HepG2 (cell line): ENCODE data around the gene PTPA. TPM values are rescaled to one million over a fixed set of nuclear protein-coding genes. Genes with fewer than 3 reads are reported as not detected.

ENCODE experiments used
- CHD4 ChIP-seq: fragments of 200-600 bp; sonication (generic); IDR thresholded peaks from 2 replicates; pipeline ENCODE4 v1.7.0; 2017; ENCODE audit warnings: mild to moderate bottlenecking, low read length, borderline replicate concordance
- DPF2 ChIP-seq: sonication (generic); formaldehyde crosslinking; IDR thresholded peaks from 2 replicates; pipeline ENCODE4 v1.4.0; 2020; ENCODE audit warnings: mild to moderate bottlenecking, low read depth, missing genetic modification reagents, borderline replicate concordance
- HDAC6 ChIP-seq: fragments of 200-600 bp; sonication (generic); IDR thresholded peaks from 2 replicates; pipeline ENCODE4 v1.7.0; 2017; ENCODE audit warnings: mild to moderate bottlenecking, antibody characterized with exemption, low read length, low read depth
- IRF2 ChIP-seq: IDR thresholded peaks from 2 replicates; pipeline ENCODE4 v1.6.1; 2018; ENCODE audit warnings: missing genetic modification reagents, missing compliant biosample characterization
- NFYB ChIP-seq: sonication (generic); formaldehyde crosslinking; IDR thresholded peaks from 2 replicates; pipeline ENCODE4 v1.4.0; 2020; ENCODE audit warnings: missing genetic modification reagents
- PCBP2 ChIP-seq: fragments of 200-400 bp; formaldehyde crosslinking; optimal IDR thresholded peaks from 2 replicates; pipeline ENCODE3; 2018; ENCODE audit warnings: low read length, low read depth; ENCODE audit not compliant: poor library complexity, severe bottlenecking
- POLR2A ChIP-seq, 2 experiments: IDR thresholded peaks; 2 replicates each; pipeline ENCODE4 v1.6.1; 2011; ENCODE audit warnings: low read depth in 2 of 2, low read length in 2 of 2, mild to moderate bottlenecking in 1 of 2, moderate library complexity in 1 of 2; ENCODE audit not compliant: insufficient read depth in 1 of 2
- SIX1 ChIP-seq: sonication (generic); formaldehyde crosslinking; IDR thresholded peaks from 2 replicates; pipeline ENCODE4 v1.4.0; 2020; ENCODE audit warnings: missing genetic modification reagents, borderline replicate concordance
- SNAPC5 ChIP-seq: sonication (generic); formaldehyde crosslinking; IDR thresholded peaks from 2 replicates; pipeline ENCODE4 v1.8.1; 2023; ENCODE audit warnings: mild to moderate bottlenecking, missing genetic modification reagents, borderline replicate concordance
- SP140L ChIP-seq: sonication (generic); formaldehyde crosslinking; IDR thresholded peaks from 2 replicates; pipeline ENCODE4 v1.4.0; 2020; ENCODE audit warnings: missing genetic modification reagents, borderline replicate concordance
- TCF7L2 ChIP-seq: IDR thresholded peaks from 2 replicates; pipeline ENCODE4 v1.6.1; 2011; ENCODE audit warnings: mild to moderate bottlenecking, low read depth, low read length, moderate library complexity
- ZBTB43 ChIP-seq: sonication (generic); formaldehyde crosslinking; conservative IDR thresholded peaks from 2 replicates; pipeline ENCODE4 v1.4.0; 2020; ENCODE audit warnings: missing genetic modification reagents
- ZBTB44 ChIP-seq: sonication (generic); formaldehyde crosslinking; IDR thresholded peaks from 2 replicates; pipeline ENCODE4 v1.4.0; 2020; ENCODE audit warnings: missing genetic modification reagents
- ZBTB8A ChIP-seq: sonication (generic); formaldehyde crosslinking; IDR thresholded peaks from 2 replicates; pipeline ENCODE4 v1.4.0; 2020; ENCODE audit warnings: mild to moderate bottlenecking, low read depth, missing genetic modification reagents, borderline replicate concordance
- ZFAT ChIP-seq: sonication (generic); formaldehyde crosslinking; conservative IDR thresholded peaks from 2 replicates; pipeline ENCODE4 v1.8.1; 2023; ENCODE audit warnings: missing genetic modification reagents, inconsistent platforms
- ZNF12 ChIP-seq: sonication (generic); formaldehyde crosslinking; IDR thresholded peaks from 2 replicates; pipeline ENCODE4 v1.5.0; 2020; ENCODE audit warnings: missing genetic modification reagents
- ZNF547 ChIP-seq: sonication (generic); formaldehyde crosslinking; IDR thresholded peaks from 2 replicates; pipeline ENCODE4 v1.5.1; 2020; ENCODE audit warnings: mild to moderate bottlenecking, missing genetic modification reagents
- ZNF605 ChIP-seq: sonication (generic); formaldehyde crosslinking; IDR thresholded peaks from 2 replicates; pipeline ENCODE4 v1.8.0; 2022; ENCODE audit warnings: mild to moderate bottlenecking, missing genetic modification reagents
- ZNF776 ChIP-seq: sonication (generic); formaldehyde crosslinking; IDR thresholded peaks from 2 replicates; pipeline ENCODE4 v1.4.0; 2020; ENCODE audit warnings: mild to moderate bottlenecking, missing genetic modification reagents
- ZXDC ChIP-seq: sonication (generic); formaldehyde crosslinking; IDR thresholded peaks from 2 replicates; pipeline ENCODE4 v1.5.0; 2020; ENCODE audit warnings: mild to moderate bottlenecking, missing genetic modification reagents
- polyA plus RNA-seq, 8 experiments: library from polyadenylated mRNA; depleted of rRNA in 3 of 8; stranded (reverse) in 7 of 8; unstranded in 1 of 8; fragments of >200 nt; fragmentation: Illumina TruSeq in 4 of 8; extraction: Trizol in 4 of 8; gene quantifications; 2 replicates each; pipeline versions ENCODE4 v1.2.1 to v1.2.3, GENCODE V29; 2011 to 2016; ENCODE audit warnings: low read depth in 4 of 8, missing spikeins in 1 of 8, mixed read lengths in 1 of 8; ENCODE audit not compliant: insufficient read depth in 1 of 8
- total RNA-seq, 5 experiments: library from RNA; depleted of rRNA; stranded (reverse); fragments of >200 nt; fragmentation: Illumina TruSeq; extraction: Trizol; gene quantifications; 2 replicates each; pipeline ENCODE4 v1.2.3, GENCODE V29; 2016; ENCODE audit warnings: low read depth in 1 of 5
- TF ChIP-seq, protein P1 (sequence below): sonication (generic); formaldehyde crosslinking; conservative IDR thresholded peaks from 2 replicates; pipeline ENCODE4 v1.4.0; 2020; ENCODE audit warnings: missing genetic modification reagents
- TF ChIP-seq, protein P2 (sequence below): IDR thresholded peaks from 2 replicates; pipeline ENCODE4 v1.6.1; 2018; ENCODE audit warnings: missing genetic modification reagents, mild to moderate bottlenecking, missing compliant biosample characterization

The PTPA gene
- total and polyA plus RNA-seq, 2 of the 13 experiments (the other 11 are each of a cell fraction or from before 2014, with no cell fraction given): 79.3 to 105 TPM

DNA sequence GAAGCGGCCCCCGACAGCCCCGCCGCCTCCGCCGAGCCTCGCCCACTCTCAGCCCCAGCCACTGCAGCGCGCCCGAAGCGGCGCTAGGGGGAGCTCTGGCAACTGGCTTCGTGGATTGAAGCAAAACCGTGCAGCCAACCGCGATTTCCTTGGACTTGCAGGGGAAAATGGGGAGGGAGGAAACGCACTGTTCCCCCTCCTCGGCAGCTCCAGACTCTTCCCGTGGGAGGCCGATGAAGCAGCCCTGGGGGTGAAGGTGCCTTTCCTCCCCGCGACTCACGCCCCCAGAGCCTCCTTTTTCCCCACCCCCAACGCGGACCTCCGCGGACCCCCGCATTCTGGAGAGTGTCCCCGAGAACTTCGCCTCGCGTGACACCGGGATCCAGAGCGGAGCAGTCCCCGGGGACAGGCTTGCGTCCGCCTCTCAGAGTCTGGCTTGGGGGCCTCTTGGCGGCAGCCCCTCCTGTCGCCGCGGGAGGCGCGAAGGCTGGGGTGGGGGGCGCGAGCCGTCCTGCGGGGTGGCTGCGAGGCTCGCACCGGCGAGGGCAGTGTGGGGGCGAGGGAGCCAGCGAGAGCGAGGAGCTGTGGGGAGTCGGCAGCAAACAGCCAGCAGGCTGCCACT lies 63.0 kb downstream of the PTPA start (continued):
- TF ChIP-seq ZBTB43 (CRISPR knock-in tag) (no peak; the same call in 1 of the 2 replicates), ZNF547 (CRISPR knock-in tag) (no peak), ZNF12 (CRISPR knock-in tag) (no peak), ZBTB44 (CRISPR knock-in tag) (no peak), IRF2 (0 out of 2 replicates have a peak, but pooled peaks have one; percentile 48), ZFAT (CRISPR knock-in tag) (no peak), CHD4 (no peak), SP140L (CRISPR knock-in tag) (no peak), PCBP2 (no peak), ZNF605 (CRISPR knock-in tag) (no peak), HDAC6 (no peak), TCF7L2 (no peak), DPF2 (CRISPR knock-in tag) (no peak), NFYB (no peak), SIX1 (CRISPR knock-in tag) (no peak), POLR2A (IDR thresholded peaks at IDR 0.05; ENCODE audit: insufficient read depth in 1 of 2, low read depth in 2 of 2, low read length in 2 of 2) (no peak), ZXDC (CRISPR knock-in tag) (no peak), ZBTB8A (CRISPR knock-in tag) (no peak), ZNF776 (CRISPR knock-in tag) (no peak), SNAPC5 (CRISPR knock-in tag) (no peak)
- TF ChIP-seq, protein P1, sequence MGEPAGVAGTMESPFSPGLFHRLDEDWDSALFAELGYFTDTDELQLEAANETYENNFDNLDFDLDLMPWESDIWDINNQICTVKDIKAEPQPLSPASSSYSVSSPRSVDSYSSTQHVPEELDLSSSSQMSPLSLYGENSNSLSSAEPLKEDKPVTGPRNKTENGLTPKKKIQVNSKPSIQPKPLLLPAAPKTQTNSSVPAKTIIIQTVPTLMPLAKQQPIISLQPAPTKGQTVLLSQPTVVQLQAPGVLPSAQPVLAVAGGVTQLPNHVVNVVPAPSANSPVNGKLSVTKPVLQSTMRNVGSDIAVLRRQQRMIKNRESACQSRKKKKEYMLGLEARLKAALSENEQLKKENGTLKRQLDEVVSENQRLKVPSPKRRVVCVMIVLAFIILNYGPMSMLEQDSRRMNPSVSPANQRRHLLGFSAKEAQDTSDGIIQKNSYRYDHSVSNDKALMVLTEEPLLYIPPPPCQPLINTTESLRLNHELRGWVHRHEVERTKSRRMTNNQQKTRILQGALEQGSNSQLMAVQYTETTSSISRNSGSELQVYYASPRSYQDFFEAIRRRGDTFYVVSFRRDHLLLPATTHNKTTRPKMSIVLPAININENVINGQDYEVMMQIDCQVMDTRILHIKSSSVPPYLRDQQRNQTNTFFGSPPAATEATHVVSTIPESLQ (CRISPR knock-in tag): no peak
- TF ChIP-seq, protein P2, sequence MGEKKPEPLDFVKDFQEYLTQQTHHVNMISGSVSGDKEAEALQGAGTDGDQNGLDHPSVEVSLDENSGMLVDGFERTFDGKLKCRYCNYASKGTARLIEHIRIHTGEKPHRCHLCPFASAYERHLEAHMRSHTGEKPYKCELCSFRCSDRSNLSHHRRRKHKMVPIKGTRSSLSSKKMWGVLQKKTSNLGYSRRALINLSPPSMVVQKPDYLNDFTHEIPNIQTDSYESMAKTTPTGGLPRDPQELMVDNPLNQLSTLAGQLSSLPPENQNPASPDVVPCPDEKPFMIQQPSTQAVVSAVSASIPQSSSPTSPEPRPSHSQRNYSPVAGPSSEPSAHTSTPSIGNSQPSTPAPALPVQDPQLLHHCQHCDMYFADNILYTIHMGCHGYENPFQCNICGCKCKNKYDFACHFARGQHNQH (CRISPR knock-in tag): peak; percentile 54; the same call in 1 of the 2 replicates
